HG03108 (cell line): Measurements from ENCODE around the gene DIS3L2.

Experiments
- ATAC-seq: cut with Tn5 transposase; IDR thresholded peaks from one replicate; pipeline ENCODE4 v1.9.1; 2021; ENCODE audit warnings: moderate library complexity; ENCODE audit not compliant: unreplicated experiment

Gene DIS3L2

GRCh38 chr2:232049350-232049749, 87.8 kb downstream of the DIS3L2 start:
- no peak for ATAC-seq

DNA sequence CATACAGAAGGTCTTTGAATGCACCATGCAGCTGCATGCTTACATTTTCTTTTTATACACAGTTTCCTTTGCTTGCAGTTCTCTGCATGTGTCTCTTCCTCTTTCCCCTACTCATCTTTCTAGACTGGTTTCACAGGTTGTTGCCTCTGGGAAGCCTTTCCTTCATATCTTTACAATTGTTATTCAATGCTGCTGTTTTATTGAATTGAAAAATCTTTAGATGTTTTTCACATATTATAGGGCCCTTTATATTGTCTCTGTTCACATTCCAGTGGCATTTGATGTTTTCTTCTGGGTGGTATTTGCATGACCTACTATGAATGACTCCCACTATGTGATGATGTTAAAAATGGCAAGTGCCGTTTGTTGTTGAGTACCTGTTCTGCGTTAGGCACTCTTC, 91.1 kb downstream of the DIS3L2 start:
- no peak for ATAC-seq

- no peak for ATAC-seq
Observed at GRCh38 chr2:232053777-232054176, 92.3 kb downstream of the DIS3L2 start.

- no peak for ATAC-seq
Observed at GRCh38 chr2:232058063-232058877, 96.8 kb downstream of the DIS3L2 start.

GRCh38 chr2:232058931-232059330, 97.4 kb downstream of the DIS3L2 start:
- ATAC-seq = no peak

DNA sequence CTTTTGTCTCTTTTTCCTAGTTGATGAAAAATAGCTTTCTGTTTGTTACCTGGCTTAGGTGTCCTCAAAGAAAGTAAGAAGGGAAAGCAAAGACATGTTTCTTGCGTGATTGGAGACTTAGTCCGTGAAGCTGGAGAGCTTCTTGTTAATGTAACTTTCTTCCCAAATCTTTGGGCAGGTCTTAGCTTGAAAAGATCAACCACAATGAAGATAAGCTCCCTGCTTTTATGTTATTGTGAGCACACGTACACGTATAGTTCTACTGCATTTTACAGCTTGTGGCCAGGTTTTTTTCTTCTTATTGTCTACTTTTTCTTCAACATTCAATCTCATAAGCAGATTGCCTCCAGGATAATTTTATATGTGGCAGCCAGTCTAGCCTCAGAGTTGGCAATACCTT, 99.8 kb downstream of the DIS3L2 start:
- no peak for ATAC-seq

DNA sequence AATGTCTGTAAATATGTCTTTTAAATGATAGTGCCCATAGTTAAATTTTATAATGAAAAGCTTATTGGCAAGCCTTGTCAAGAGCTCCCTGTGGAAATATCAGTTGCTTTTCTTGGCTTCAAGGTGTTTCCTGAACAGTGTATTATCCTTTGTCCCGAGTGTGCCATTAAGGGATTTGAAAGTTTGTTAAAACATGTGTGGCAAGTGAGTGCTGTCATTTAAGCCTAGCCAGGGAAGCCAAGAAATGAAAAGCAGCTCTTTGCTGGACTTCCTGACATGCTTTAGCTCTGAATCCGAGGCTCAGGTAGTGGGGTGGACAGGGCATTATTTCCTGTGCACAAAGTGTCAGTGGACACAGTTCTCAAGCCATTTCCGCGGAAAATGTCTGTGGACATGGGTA, 111.5 kb downstream of the DIS3L2 start:
- ATAC-seq = no peak

- ATAC-seq = no peak
Observed at GRCh38 chr2:232073699-232074098, 112.2 kb downstream of the DIS3L2 start.

DNA sequence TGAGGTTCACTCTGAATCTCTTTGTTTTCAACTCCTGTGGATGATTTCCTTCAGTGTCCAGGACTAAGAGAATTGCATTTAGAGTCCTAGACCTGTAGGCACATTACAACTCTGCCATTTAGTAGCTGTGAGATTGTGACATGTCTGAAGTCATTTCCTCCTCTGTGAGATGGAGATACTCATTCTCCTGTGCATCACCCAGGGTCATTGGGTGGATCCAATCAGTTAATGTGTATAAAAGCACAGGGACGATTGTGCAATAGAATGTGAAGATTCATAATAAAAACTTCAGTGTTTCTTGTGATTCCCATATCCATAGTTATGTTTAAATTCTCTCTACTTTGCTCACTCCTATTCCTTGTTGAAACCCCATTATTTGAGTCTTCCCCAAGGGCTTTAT, 113.6 kb downstream of the DIS3L2 start:
- no peak for ATAC-seq

DNA sequence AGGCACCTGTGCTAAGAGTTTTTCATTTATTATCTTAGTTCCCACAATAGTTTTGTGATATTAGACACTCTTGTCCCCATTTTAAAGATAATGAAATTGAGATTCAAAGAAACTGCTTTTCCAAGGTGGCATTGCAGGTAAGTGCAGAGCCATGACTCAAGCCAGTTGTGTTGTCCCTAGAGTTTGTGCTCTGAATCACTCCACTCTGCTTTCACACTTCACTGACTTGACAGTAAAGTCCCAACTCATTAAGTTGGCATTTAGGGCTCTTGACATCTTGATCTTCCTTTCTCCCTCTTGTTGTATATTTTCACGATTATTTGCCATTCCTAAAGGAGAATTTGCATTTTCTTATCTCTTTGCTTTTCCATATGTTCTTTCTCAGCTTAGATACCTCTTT, 114.3 kb downstream of the DIS3L2 start:
- no peak for ATAC-seq

DNA sequence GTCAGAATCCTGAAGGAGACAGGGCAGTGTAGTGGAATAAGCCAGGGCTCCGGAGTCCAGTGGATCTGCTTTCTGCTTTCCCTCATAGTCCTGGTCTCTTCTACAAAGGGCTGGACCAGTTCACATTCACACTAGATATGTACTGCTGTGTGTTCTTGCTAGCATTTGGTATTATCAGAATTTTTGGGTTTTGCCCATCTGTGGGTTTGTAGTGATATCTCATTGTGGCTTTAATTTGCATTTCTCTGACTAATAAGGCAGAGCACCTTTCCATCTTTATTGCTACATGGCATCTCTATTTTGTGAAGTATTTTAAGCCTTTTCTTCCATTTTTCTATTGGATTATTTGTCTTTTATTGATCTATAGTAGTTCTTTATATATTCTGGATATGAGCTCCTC, 114.8 kb downstream of the DIS3L2 start:
- no peak for ATAC-seq

- no peak for ATAC-seq
Observed at GRCh38 chr2:232076736-232077135, 115.2 kb downstream of the DIS3L2 start.

DNA sequence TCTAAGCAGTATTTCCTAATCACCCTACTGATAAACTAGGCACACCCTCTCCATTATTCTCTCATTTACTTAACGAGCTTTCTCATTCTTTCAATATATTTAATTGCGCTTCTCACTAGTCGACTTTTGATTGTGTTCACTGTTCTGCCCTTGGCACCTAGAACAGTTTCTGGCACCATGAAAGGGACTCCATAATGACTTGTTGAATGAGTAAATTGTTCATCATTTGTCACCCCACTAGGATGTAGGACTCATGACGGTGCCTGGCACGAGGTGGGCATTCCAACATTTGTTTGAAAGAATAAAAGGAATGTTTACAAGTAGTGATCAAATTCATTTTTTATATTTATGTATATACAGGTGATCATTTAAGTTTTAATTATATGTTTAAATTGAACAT, 123.7 kb downstream of the DIS3L2 start:
- no peak for ATAC-seq

DNA sequence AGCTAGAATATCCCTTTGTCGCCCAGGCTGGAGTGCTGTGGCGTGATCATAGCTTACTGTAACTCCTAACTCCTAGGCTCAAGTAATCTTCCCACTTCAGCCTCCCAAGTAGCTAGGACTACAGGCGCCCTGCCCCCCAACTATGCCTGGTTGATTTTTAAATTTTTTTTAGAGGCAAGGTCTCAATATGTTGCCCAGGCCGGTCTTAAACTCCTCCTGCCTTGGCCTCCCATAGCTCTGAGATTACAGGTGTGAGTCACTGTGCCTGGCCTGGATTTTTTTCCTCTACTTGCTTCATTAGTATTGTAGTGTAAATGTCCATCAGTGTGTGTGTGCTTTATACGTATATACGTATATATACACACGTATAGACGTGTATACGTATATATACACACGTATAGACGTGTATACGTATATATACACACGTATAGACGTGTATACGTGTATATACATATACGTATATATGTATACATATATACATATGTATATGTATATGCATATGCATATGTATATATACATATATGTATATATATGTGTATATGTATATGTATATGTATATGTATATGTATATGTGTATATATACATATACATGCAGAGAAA, 124.4 kb downstream of the DIS3L2 start:
- ATAC-seq = no peak

DNA sequence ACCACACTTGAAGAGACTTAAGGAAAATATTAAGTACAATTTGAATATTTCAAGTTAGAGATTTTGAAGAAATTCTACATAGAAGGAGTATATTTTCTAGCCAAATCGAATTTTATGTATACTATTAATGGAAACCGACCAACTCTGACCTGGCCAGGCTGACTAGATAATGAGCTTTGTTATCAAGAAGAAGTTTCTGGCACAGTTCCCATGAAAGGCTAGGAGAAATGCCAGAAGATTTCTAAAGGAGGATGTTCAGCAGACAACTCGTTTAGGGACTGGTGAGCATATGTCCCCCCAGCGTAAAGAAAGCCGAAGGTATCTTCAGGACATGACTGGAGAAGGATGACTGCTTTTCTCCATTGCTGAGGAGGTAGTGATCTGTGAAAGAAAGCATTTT, 127.3 kb downstream of the DIS3L2 start:
- no peak for ATAC-seq

DNA sequence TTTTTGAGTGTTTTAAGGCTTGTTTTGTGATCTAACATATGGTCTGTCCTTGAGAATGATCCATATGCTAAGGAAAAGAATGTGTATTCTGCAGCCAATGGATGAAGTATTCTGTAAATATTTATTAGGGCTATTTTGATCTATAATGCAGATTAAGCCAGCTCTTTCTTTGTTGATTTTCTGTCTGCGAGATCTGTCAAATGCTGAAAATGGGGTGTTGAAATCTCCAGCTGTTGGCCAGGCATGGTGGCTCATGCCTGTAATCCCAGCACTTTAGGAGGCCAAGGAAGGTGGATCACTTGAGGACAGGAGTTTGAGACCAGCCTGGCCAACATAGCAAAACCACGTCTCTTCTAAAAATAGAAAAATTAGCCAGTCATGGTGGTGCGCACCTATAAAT, 132.7 kb downstream of the DIS3L2 start:
- no peak for ATAC-seq

DNA sequence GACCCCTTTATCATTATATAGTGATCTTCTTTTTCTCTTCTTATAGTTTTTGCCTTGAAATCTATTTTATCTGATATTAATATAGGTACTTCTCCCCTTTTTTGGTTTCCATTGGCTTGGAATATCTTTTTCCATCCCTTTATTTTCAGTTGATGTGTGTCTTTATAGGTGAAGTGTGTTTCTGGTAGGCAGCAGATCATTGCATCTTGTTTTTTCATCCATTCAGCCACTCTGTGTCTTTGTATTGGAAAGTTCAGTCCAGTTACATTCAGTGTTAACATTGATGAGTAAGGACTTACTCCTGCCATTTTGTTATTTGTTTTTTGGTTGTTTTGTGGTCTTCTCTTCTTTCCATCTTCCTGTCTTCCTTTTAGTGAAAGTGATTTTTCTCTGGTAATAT, 133.4 kb downstream of the DIS3L2 start:
- no peak for ATAC-seq

DNA sequence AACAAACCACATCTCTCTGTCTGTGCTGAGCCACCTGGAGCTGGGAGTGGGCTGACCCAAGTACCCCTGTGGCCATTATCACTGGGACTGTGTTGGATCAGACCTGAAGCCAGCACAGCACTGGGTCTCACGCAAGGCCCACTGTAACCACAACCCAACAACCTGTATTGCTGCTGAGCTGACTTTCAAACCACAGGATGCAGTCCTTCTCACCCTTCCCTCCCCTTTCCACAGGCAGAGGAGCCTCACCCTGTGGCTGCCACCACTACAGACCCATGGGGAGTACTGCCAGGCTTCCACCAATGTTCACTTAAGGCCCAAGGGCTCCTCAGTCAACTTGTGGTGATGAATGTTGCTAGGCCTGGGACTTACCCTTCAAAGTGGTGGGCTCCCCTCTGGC, 135.7 kb downstream of the DIS3L2 start:
- ATAC-seq = no peak

GRCh38 chr2:232097758-232098157, 136.2 kb downstream of the DIS3L2 start:
- ATAC-seq = no peak

GRCh38 chr2:232102380-232102779, 140.9 kb downstream of the DIS3L2 start:
- ATAC-seq = no peak

GRCh38 chr2:232103140-232103737, 141.7 kb downstream of the DIS3L2 start:
- no peak for ATAC-seq

DNA sequence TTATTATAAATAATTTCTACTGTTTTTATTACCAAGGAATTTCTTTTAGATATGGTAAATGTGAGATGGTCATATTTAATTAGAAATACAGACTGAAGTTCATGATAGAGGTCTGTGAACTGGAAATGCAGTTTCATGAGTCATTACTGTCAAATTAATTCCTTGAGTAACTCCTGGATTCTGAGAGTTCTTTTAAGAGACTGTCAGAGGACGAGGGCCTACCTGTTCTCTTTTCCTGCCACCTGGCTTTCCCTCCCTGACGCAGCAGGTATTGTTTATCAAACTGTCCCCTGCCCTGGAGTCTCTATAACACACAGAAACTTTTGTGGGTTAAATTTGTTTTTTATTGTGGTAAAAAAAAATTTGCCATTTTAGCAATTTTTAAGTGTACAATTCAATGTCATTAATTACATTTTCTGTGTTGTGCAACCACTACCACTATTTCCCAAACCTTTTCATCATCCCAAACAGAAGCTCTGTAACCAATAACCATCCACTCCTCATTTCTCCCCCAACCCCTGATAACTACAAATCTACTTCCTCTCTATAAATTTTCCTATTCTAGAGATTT, 142.6 kb downstream of the DIS3L2 start:
- ATAC-seq = no peak
